HG02870 (cell line): ENCODE data around the gene HTT.
"Not testable (repeated sequence)": the region's sequence is repeated elsewhere in the genome, so short reads cannot be mapped to it uniquely, and the experiment has no call there.

Experiments
- ATAC-seq: cut with Tn5 transposase; IDR thresholded peaks from one replicate; pipeline ENCODE4 v1.9.1; 2021; ENCODE audit warnings: mild to moderate bottlenecking, moderate library complexity; ENCODE audit not compliant: unreplicated experiment

Gene HTT

DNA sequence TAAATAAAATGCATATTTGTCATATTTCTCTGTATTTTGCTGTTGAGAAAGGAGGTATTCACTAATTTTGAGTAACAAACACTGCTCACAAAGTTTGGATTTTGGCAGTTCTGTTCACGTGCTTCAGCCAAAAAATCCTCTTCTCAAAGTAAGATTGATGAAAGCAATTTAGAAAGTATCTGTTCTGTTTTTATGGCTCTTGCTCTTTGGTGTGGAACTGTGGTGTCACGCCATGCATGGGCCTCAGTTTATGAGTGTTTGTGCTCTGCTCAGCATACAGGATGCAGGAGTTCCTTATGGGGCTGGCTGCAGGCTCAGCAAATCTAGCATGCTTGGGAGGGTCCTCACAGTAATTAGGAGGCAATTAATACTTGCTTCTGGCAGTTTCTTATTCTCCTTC lies 3.3 kb downstream of the HTT start:
- peak; percentile 35 for ATAC-seq

DNA sequence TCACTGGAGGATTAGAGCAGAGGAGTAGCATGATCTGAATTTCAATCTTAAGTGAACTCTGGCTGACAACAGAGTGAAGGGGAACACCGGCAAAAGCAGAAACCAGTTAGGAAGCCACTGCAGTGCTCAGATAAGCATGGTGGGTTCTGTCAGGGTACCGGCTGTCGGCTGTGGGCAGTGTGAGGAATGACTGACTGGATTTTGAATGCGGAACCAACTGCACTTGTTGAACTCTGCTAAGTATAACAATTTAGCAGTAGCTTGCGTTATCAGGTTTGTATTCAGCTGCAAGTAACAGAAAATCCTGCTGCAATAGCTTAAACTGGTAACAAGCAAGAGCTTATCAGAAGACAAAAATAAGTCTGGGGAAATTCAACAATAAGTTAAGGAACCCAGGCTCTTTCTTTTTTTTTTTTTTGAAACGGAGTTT lies 5.2 kb downstream of the HTT start:
- peak; percentile 33 for ATAC-seq

DNA sequence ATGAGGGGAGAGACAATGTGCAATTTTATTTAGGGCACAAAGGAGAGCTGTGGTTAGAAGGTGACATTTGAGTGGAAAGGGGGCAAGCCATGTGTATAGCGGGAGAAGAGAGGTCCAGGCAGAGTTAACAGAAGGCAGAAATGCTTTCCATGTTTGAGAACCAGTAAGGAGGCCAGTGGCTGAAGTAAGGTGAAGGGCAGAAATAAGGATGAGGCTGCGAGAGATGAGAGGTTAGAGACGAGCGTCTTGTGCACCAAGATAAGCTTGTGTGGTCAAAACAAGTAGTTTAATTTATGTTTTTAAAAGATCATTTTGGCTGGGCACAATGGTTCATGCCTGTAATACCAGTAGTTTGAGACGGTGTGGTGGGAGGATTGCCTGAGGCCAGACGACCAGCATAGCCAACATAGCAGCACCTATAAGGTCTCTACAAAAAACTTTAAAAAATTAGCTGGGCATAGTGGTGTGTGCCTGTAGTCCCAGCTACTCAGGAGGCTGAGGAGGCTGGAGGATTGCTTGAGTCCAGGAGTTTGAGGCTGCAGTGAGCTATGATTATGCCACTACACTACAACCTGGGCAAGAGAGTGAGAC lies 8.5 kb downstream of the HTT start:
- ATAC-seq = no peak

DNA sequence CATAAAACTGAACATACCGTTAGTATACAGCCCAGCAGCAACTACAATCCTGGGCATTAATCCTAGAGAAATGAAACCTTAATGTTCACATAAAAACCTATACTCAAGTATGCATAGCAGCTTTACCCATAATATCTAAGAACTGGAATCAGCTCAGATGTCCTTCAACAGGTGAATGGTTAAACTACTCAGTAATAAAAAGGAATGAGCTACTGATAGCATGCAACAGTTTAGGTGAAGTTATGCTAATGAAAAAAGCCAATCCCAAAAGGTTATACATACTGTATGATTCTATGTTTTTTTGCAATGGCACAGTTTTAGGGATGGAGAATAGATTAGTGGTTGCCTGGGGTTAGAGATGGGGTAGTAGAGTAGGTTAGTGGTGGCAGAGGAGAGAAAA lies 9.3 kb downstream of the HTT start:
- ATAC-seq = no peak

DNA sequence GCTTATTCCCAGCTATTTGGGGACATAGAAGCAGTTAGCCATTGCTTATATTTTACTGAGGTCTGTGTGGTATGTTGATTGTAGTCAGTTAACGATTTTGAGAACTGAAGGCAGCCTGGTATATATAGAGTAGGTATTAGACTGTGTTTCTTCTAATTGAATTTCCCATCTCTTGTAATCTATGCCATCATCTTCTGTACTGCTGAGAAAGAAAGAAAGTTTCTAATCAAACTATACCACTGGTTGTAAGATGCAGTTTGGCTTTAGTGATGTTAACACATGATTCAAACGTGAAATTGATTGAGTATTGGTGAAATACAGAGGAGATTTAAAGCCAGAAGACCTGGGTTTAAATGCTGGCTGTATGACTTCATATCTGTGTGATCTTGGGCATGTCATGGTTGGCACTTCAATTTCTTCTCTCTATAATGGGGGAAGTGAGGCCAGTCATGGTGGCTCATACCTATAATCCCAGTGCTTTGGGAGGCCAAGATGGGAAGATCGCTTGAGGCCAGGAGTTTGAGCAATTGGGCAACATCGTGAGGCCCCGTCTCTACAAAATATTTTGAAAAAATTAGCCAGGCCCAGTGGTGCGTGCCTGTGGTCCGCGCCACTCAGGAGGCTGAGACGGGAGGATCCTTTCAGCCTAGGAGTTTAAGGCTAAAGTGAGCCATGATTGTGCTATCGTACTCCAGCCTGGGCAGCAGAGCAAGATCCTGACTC lies 11.6 kb downstream of the HTT start:
- no peak for ATAC-seq

DNA sequence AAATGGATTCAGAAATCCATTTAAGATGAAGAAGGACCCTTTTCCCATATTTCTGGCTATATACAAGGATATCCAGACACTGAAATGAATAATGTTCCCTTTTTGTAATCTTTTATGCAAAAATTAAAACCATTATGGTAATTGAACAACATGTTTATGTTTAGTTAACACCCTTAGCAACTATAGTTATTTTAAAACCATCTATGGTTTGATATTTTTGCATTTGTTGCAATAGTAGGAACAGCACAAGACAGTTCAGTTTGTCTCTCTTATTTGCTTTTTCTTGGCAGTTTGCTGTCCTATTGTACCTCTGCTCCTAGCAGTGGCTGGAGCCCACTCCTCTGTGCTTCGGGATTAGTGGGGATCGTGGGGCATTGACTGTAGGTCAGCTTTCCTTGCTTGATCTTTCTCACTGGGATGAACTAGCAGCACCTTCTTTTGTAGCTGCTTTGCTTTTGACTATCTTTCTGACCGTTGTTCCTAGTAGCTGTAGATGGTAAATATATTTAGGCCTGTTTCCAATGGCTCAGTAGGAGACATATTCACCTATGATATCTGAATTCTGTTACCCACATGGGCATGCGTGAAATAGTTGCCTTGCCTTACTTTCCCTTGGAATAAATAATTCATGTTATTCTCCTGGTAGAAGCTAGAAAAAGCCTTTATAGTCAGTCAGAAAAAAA lies 12.8 kb downstream of the HTT start:
- ATAC-seq = no peak

DNA sequence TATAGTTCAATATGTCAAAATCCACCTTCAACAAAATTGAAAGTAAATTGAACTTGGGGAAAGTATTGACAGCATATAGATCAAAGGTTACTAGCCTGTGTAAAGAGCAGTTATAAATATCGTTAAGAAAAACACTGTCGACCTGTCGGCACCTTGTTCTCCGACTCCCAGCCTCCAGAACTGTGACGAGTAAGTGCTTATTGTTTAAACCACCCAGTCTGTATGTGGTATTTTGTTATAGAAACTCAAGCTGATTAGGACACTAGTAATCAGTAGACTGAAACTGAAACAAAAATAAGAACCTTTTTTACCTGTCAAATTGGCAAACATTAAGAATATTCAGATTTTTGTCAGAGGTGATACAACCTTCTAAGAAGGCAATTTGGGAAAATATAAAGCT lies 17.0 kb downstream of the HTT start:
- ATAC-seq = no peak

DNA sequence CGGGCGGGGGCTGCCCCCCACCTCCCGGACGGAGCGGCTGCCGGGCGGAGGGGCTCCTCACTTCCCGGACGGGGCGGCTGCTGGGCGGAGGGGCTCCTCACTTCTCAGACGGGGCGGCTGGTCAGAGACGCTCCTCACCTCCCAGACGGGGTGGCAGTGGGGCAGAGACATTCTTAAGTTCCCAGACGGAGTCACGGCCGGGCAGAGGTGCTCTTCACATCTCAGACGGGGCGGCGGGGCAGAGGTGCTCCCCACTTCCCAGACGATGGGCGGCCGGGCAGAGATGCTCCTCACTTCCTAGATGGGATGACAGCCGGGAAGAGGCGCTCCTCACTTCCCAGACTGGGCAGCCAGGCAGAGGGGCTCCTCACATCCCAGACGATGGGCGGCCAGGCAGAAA lies 20.2 kb downstream of the HTT start:
- not testable (repeated sequence) for ATAC-seq

DNA sequence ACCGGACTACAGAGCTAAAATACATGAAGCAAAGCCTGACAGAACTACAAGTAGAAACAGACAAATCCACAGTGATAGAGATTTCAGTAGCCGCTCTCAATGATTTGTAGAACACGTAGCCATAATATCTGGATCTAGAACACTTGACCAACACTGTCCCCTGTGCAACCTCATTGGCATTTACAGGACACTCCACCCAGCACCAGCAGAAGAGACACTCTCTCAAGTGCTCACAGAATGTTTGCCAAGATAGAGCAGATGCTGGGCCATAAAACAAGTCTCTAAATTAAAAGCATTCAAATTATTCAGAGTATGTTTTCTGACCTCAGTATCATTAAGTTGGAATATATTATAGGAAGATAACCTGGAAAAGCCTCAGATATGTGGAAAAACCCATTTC lies 21.7 kb downstream of the HTT start:
- no peak for ATAC-seq

DNA sequence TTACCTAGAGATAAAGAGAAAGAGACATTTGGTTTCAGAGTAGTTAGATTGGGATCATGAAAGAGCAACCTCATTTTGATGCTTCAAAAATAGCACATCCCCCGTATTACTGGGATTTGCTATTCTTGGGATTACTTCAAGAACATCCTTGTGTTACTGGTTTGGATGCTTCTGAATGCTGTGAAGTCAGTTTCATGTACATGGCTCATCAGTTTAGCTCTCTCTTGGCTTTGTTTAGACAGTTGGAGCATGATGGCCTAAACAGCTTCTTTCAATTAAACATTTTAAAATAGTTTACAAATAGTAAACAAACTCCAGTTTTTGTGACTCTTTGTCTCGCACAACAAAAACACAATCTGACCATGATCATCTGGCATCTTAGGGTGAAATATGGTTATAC lies 23.9 kb downstream of the HTT start:
- no peak for ATAC-seq

DNA sequence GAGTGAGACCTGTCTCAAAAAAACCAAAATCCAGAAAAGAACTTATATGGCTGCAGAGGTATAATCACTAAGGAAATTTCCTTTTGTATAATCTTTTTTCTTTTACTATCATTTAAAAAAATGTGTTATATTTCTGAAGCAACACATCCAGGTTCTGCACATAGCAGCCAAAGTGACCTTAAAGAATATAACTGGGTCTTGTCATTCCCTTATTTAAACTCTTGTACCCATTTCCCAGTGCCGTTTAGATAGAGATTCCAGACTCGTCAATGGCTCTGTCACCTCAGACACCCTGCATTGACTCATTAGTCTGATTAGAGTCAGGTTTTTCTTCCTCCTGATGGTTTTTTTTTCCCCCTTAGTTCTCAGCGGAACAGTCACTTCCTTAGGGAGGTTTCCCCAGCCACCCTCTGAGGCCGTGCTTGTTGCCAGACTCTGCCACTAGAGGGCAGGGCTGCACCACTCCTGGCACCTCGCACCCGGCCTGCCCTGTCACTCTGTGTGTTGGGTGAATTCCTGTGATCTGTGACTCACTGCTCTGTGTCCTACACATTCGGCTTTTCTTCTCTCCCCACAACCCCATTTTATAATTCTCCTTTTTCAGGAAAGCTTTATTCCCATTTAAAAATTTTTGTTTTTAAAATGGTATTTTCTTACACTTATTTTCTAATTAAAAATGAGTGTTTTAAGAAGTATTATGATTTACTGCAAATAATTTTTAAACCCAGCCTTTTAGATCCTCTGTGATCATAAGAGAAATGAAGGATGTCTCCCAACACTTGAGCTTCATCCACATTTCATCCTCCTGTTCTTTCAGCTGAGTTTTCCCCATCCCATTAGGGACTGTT lies 32.1 kb downstream of the HTT start:
- ATAC-seq = peak; percentile 90

DNA sequence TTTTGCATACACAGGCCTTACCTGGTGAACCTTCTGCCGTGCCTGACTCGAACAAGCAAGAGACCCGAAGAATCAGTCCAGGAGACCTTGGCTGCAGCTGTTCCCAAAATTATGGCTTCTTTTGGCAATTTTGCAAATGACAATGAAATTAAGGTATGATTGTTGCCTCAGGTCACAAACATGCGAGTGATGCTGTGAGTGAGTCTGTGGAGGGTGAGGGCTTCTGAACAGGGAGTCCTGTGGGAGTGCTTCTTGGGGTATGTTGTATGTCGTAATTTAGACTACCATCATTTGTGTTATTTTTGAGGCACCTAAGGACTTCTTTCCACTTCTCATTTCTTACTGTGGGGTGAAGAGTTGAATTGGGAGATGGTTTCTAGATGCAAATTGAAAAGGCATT lies 32.8 kb downstream of the HTT start:
- ATAC-seq = no peak

DNA sequence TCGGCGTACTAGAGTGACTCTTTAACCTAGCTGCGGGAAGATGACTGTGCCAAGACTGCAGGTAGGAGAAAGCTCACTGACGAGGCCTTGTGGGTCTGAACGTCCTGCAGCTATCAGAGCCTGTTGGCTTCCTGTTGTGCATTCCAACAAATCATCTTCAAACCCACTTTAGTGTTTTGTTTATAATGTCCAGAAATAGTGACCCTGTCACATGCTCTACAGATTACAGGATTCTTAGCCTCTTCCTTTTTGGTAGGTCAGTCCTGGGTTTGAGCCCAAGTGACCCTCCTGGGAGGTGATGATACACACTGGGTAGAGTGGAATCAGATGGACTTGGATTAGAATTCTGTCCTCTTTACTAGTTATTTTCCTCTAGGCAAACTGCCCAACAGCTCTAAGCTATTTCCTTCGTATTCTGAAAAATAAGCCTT lies 33.2 kb downstream of the HTT start:
- ATAC-seq = no peak

DNA sequence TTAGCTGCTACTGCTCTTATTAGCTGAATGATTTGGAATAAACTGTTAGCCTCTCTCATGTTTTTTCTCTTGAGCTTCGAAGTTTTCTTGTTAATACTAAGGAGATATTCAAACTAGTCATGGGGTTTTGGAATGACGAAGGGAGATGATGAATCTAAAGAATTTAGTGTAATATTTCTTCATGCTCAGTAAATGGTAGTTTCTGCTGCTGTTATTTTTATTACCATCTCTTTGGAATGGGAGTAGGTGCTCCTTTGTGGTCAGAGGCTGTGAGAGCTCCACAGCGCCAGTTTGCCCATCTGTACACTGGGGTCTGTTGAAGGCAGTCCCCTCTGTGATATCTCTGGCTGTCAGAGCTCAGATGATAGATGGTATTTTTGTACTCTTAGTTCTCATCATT lies 33.7 kb downstream of the HTT start:
- no peak for ATAC-seq

DNA sequence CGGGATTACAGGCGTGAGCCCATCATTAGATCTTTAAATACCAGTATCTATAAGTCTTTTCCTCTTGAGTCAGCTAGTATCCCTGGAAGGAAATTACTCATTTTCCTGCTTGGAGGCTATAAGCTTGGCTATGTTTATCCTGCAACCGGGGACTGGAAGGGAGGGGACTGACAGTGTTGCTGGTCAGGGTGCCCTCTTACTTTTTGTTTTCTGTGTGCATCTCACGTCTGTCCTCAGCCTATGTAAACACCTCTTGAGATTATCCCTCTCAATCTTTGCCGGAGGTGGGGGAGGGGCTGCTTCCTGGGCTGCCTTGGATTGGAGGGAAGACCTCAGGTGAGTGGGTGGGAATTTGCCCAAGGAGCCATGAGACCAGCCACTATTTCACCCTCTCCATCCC lies 37.0 kb downstream of the HTT start:
- ATAC-seq = no peak

DNA sequence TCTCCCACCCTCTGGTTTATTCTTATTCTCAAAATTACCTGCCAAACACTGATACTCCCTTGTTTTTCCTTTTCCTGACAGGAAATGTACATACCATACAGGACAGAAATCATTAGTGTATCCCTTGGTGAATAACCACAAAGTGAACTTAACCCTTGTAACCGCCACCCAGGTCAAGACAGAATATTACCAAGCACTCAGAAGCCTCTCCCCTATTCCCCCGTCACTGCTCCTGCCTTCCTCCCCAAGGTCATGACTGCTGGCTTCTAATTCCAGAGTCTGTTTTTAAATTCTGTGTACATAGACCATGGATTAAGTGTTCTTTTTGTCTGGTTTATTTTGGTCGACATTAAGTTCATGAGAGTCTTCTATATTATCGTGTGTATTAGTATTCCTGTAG lies 37.7 kb downstream of the HTT start:
- ATAC-seq = no peak

DNA sequence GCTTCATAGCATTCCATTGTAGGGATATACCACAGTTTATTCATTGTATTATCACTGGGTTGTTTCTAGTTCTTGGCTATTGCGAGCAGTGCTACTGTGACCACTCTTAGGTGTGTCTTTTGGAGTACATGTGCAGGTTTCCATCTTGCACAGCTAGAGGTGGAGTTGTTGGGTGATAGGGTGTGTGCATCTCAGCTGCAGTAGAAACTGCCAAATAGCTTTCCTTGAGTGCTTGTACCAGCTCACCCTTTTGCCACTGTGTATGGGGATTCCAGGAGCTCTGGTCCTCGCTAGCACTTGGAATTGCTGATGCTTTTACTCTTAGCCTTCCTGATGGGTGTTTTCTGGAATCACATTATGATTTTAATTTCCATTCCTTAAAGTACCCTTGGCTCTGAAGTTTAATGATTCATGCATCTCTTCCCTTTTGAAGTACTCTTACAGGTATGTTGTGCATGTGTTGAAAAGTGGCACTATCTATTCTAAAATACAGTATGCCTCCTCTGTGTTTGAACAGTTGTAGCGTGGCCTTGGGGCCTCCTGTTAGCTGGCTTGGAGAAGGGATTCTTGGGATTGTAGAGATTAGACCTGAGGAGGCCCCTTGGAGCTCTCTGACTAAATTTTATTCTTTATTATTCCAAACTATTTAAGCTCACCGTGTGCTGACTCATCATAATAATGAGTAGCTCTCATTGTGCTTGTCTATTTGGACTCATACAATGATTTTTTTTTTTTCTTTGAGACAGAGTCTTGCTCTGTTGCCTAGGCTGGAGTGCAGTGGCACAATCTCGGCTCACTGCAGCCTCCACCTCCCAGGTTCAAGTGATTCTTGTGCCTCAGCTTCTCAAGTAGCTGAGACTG lies 38.4 kb downstream of the HTT start:
- ATAC-seq = no peak

DNA sequence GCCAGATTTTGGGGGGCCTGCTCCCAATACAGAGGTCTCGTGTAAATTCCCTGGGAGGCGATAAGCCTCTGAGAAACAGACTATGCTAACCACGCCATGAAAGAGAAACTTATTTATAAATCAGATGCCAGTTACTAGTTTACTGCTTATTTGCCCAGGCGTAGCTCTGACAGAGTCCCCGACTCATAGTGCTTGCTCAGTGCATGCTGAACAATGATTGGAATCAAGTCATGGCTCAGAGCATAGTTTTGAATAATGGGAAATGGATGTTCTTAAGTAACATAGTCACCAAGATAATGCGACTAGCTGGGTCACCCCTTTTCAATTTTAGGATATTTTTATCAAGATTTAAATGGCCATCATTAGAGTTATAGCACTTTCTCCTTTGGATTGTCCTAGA lies 39.9 kb downstream of the HTT start:
- no peak for ATAC-seq

DNA sequence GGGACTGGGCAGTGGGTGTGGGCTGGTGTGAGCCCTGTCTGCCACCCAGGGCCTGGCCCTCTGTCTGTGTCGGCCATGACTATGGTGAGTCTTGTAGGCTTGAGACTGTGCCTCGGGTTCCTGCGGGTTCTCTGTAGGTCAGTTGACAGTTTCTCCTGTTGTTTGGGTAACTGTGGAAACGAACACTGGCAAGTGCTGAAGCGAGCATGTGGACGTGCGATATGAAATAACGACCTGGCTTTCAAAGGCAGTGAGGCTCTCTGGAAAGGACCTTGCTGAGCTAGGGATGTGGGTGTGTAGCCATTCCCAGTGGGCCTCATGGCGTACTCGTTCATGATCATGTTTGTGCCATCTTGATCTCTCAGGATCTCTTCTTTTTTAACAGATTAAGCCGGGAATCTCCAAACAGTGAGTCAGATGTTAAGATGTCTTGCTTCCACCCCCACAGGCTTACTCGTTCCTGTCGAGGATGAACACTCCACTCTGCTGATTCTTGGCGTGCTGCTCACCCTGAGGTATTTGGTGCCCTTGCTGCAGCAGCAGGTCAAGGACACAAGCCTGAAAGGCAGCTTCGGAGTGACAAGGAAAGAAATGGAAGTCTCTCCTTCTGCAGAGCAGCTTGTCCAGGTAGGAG lies 41.3 kb downstream of the HTT start:
- no peak for ATAC-seq

DNA sequence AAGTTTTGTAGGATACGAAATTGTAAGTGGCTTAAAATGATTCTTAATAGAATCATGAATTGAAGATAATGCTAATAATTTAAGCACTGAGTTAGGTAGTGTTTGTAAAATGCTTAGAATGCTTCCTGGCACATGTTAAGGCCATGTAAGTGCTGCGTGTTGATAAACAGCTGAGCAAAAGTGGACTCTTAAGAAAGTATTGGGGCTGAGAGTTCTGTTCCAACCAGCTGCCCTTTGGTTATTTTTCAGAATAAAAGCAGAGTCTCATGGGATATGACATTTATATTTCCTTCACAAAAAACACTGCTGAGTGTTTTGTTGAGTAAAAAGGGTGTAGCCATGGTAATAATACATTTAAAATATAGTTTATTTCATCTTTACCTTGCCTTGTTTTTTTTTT lies 42.5 kb downstream of the HTT start:
- no peak for ATAC-seq
